Loucy (cell line): ENCODE measurements around the gene SLC38A10.

Experiments
- CTCF ChIP-seq: fragments of 200-600 bp; sonication (generic); conservative IDR thresholded peaks from 2 replicates; pipeline ENCODE4 v1.5.1; 2014; ENCODE audit warnings: mild to moderate bottlenecking, antibody characterized with exemption, low read length
- EZH2phosphoT487 ChIP-seq: fragments of 200-600 bp; IDR thresholded peaks from 2 replicates; pipeline ENCODE4 v1.6.1; 2018; ENCODE audit warnings: antibody characterized with exemption, mild to moderate bottlenecking, moderate library complexity, borderline replicate concordance

- TF ChIP-seq CTCF (no peak), EZH2phosphoT487 (no peak)
Measured at GRCh38 chr17:81337476-81337879, 42.4 kb upstream of the SLC38A10 start.
